ENCODE results near the gene SPINK13. TPM values are rescaled to one million over a fixed set of nuclear protein-coding genes. Genes with fewer than 3 reads are reported as not detected.

SPINK13 gene
- total RNA-seq (2022; extraction: Qiagen RNA extraction), result 0.10 TPM in 1 of 5 replicates, not detected in the others

GRCh38 chr5:148268566-148268965 is at the start of gene SPINK13:
Gene SPINK13 (plus strand): TSS chr5:148268794. CDS start chr5:148270073, 1,279 bp downstream.

DNA sequence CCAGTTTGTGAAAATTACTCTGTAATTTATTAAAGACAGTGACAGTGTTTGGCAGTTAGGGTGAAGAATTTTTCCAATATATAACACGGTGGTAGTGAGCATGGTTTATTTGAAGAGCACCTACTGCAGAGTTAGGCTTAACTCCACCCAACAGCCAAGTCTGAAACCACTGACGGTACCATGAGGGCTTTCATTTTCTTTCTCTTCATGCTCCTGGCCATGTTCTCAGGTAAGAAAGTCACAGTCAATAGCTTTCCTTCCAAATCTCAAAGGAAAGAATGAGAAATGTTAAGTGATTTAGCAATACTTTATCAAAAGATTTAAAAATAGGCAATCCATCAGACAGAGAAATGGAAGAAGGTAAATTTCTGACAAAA is 30.2 kb upstream of the SPINK13 start, which contains the start of gene MARCOL:
TSS of gene MARCOL (plus strand) at position 108 of the 377 bp plus-strand sequence. CDS start at position 181, 73 bp downstream.

GRCh38 chr5:148312153-148312552 is 43.6 kb downstream of the SPINK13 start, which contains the start of gene SPINK7:
Gene SPINK7 (plus strand): TSS chr5:148312423. CDS start chr5:148312484, 61 bp downstream.

DNA sequence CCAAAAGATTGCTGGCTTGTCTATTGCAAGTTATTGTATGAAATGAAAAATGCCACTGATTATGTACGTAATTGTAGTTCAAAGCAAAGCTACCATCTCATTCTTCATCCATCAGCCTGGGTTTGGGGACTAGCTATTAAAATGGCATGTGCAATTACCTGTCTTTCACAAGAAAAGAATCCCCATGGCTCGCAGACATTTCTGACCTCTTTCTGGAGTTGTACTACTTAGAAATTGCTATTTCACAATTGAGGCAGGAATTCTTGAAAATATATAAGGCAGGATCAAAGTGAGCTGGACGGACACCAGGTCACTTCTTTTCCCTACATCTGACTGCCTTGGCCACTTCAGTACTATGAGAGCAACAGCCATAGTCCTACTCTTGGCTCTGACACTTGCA is 66.7 kb downstream of the SPINK13 start, which contains the start of gene SPINK9:
TSS of gene SPINK9 (plus strand) at position 301 of the 400 bp plus-strand sequence. CDS start at position 356, 55 bp downstream.

Other genes starting within 250 kb of the SPINK13 start
- not detected in 5 replicates for gene SPINK5, start 204.8 kb upstream of the SPINK13 start, total RNA-seq (2022; extraction: Qiagen RNA extraction)
- gene SPINK14, start 100.2 kb upstream of the SPINK13 start, total RNA-seq (2022; extraction: Qiagen RNA extraction), result not detected in 5 replicates
- gene SPINK6, start 65.8 kb upstream of the SPINK13 start, total RNA-seq (2022; extraction: Qiagen RNA extraction), result 0.21 to 0.65 TPM (median 0.29 TPM) in 4 of 5 replicates, not detected in the other
- not detected in 5 replicates for gene MARCOL, start 30.3 kb upstream of the SPINK13 start, total RNA-seq (2022; extraction: Qiagen RNA extraction)
- gene SPINK7, start 43.6 kb downstream of the SPINK13 start, total RNA-seq (2022; extraction: Qiagen RNA extraction), result not detected in 5 replicates
- not detected in 5 replicates for gene SPINK9, start 66.8 kb downstream of the SPINK13 start, total RNA-seq (2022; extraction: Qiagen RNA extraction)
- 13.8 to 22.4 TPM (median 18.3 TPM) in 5 replicates for gene FBXO38, start 115.2 kb downstream of the SPINK13 start, total RNA-seq (2022; extraction: Qiagen RNA extraction)

Data from A549 treated with CORT108297 at 1 μM for 4 hours (cell line).